SK-N-SH (cell line): ENCODE results near the gene NELFA. TPM values are rescaled to one million over a fixed set of nuclear protein-coding genes. Genes with fewer than 3 reads are reported as not detected.

Experiments
- CTCF ChIA-PET: fragments of 300-600, 350-600 bp; formaldehyde crosslinking; extraction: SDS; loops from one replicate; lab custom pipeline; 2021; lab: Yijun Ruan, JAX
- POLR2A ChIA-PET: fragments of 350-600 bp; sonication (Branson Sonifier 250); formaldehyde crosslinking; extraction: SDS; loops from one replicate; lab custom pipeline; 2020; ENCODE audit warnings: antibody characterized with exemption, inconsistent platforms; lab: Yijun Ruan, JAX
- DNase-seq: peaks from one replicate; pipeline ENCODE4 v3.0.0; 2012
- H2AFZ ChIP-seq: fragments of 200-600 bp; sonication (generic); 2 replicates; pipeline ENCODE4 v1.8.1; 2016; ENCODE audit warnings: antibody characterized with exemption, mild to moderate bottlenecking, low read depth
- H3F3A ChIP-seq: fragments of 200-600 bp; sonication (generic); replicated peaks from 2 replicates; pipeline ENCODE3; 2016; ENCODE audit warnings: antibody characterized with exemption, mild to moderate bottlenecking; ENCODE audit not compliant: insufficient read depth
- H3K27ac ChIP-seq, 2 experiments: fragments of 200-500 bp in 1 of 2; fragments of 200-600 bp in 1 of 2; sonication (Bioruptor generic) in 1 of 2; sonication (generic), shearing (Covaris generic) in 1 of 2; 2 replicates each; pipeline versions ENCODE4 v1.5.1 to v1.6.1; 2014 to 2016; ENCODE audit warnings: low read depth in 2 of 2, inconsistent platforms in 1 of 2, low read length in 1 of 2, mild to moderate bottlenecking in 1 of 2, mixed read lengths in 1 of 2
- H3K27me3 ChIP-seq: fragments of 200-600 bp; sonication (generic), shearing (Covaris generic); 2 replicates; pipeline ENCODE4 v1.6.1; 2016; ENCODE audit warnings: mixed run types; ENCODE audit not compliant: insufficient read depth
- H3K36me3 ChIP-seq, 2 experiments: fragments of 200-500 bp in 1 of 2; fragments of 200-600 bp in 1 of 2; sonication (Bioruptor generic) in 1 of 2; sonication (generic) in 1 of 2; replicated peaks in 1 of 2; 2 replicates each; pipeline versions ENCODE3 to v1.5.1; 2014 to 2016; ENCODE audit warnings: low read length in 1 of 2, mild to moderate bottlenecking in 1 of 2; ENCODE audit not compliant: insufficient read depth in 2 of 2, control insufficient read depth in 1 of 2
- H3K4me1 ChIP-seq, 2 experiments: fragments of 200-500 bp in 1 of 2; fragments of 200-600 bp in 1 of 2; sonication (Bioruptor generic) in 1 of 2; sonication (generic), shearing (Covaris generic) in 1 of 2; 2 replicates each; pipeline versions ENCODE4 v1.5.1 to v1.6.1; 2014 to 2016; ENCODE audit warnings: low read depth in 1 of 2, low read length in 1 of 2, mixed run types in 1 of 2; ENCODE audit not compliant: insufficient read depth in 2 of 2, control insufficient read depth in 1 of 2
- H3K4me2 ChIP-seq: fragments of 200-600 bp; sonication (generic), shearing (Covaris generic); 2 replicates; pipeline ENCODE4 v1.6.1; 2017; ENCODE audit warnings: mixed run types
- H3K4me3 ChIP-seq, 2 experiments: fragments of 200-500 bp in 1 of 2; fragments of 200-600 bp in 1 of 2; sonication (Bioruptor generic) in 1 of 2; sonication (generic), shearing (Covaris generic) in 1 of 2; 2 replicates each; pipeline versions ENCODE4 v1.5.1 to v1.8.1; 2014 to 2016; ENCODE audit warnings: low read depth in 2 of 2, inconsistent platforms in 1 of 2, low read length in 1 of 2, mild to moderate bottlenecking in 1 of 2, mixed read lengths in 1 of 2, moderate library complexity in 1 of 2
- H3K79me2 ChIP-seq: fragments of 200-600 bp; sonication (generic); 2 replicates; pipeline ENCODE4 v1.8.1; 2017; ENCODE audit warnings: mild to moderate bottlenecking; ENCODE audit not compliant: insufficient read depth
- H3K9ac ChIP-seq: fragments of 200-600 bp; sonication (generic); 2 replicates; pipeline ENCODE4 v1.6.1; 2017; ENCODE audit warnings: mixed run types
- H3K9me2 ChIP-seq: fragments of 200-600 bp; sonication (generic); 2 replicates; pipeline ENCODE4 v1.6.1; 2017; ENCODE audit warnings: mixed run types
- H3K9me3 ChIP-seq: fragments of 200-600 bp; sonication (generic); 2 replicates; pipeline ENCODE4 v1.6.1; 2017; ENCODE audit warnings: mixed run types, mild to moderate bottlenecking, moderate library complexity
- H4K20me1 ChIP-seq: fragments of 200-600 bp; sonication (generic); 2 replicates; pipeline ENCODE4 v1.6.1; 2017; ENCODE audit warnings: mild to moderate bottlenecking, mixed run types; ENCODE audit not compliant: insufficient read depth
- EP300 ChIP-seq, 2 experiments: IDR thresholded peaks; 2 replicates each; pipeline versions ENCODE4 v1.4.0 to v1.6.1; 2012; ENCODE audit warnings: borderline replicate concordance in 1 of 2, low read depth in 1 of 2, low read length in 1 of 2
- FOSL2 ChIP-seq: IDR thresholded peaks from 2 replicates; pipeline ENCODE4 v1.4.0; 2012; ENCODE audit warnings: low read depth, mild to moderate bottlenecking, moderate library complexity, borderline replicate concordance
- FOXJ3 ChIP-seq: sonication (generic); formaldehyde crosslinking; IDR thresholded peaks from 2 replicates; pipeline ENCODE4 v1.5.1; 2020; ENCODE audit warnings: mild to moderate bottlenecking, missing genetic modification reagents
- FOXM1 ChIP-seq: IDR thresholded peaks from 2 replicates; pipeline ENCODE4 v1.4.0; 2012; ENCODE audit warnings: low read depth, mild to moderate bottlenecking
- GABPA ChIP-seq: IDR thresholded peaks from 2 replicates; pipeline ENCODE4 v1.4.0; 2012; ENCODE audit warnings: low read depth, mild to moderate bottlenecking
- IRF3 ChIP-seq: fragments of 150-350 bp; IDR thresholded peaks from 2 replicates; pipeline ENCODE4 v1.6.1; 2016; ENCODE audit warnings: mild to moderate bottlenecking, low read depth, low read length
- JUND ChIP-seq: IDR thresholded peaks from 2 replicates; pipeline ENCODE4 v1.4.0; 2012
- MEF2A ChIP-seq: IDR thresholded peaks from 2 replicates; pipeline ENCODE4 v1.4.0; 2012; ENCODE audit warnings: low read depth, borderline replicate concordance
- MXI1 ChIP-seq: IDR thresholded peaks from 2 replicates; pipeline ENCODE4 v1.6.1; 2012; ENCODE audit warnings: mild to moderate bottlenecking, low read depth, low read length, improper control_type of control experiment
- NRF1 ChIP-seq: IDR thresholded peaks from 2 replicates; pipeline ENCODE4 v1.6.1; 2012; ENCODE audit warnings: low read depth, mild to moderate bottlenecking, low read length
- RAD21 ChIP-seq: IDR thresholded peaks from 2 replicates; pipeline ENCODE4 v1.6.1; 2012; ENCODE audit warnings: mild to moderate bottlenecking, low read length
- REST ChIP-seq: IDR thresholded peaks from 2 replicates; pipeline ENCODE4 v1.6.1; 2012; ENCODE audit warnings: mild to moderate bottlenecking, low read depth, low read length, moderate library complexity
- SMC3 ChIP-seq: IDR thresholded peaks from 2 replicates; pipeline ENCODE4 v1.6.1; 2012; ENCODE audit warnings: low read depth, low read length, improper control_type of control experiment
- TCF12 ChIP-seq: IDR thresholded peaks from 2 replicates; pipeline ENCODE4 v1.4.0; 2012
- TEAD4 ChIP-seq: IDR thresholded peaks from 2 replicates; pipeline ENCODE4 v1.4.0; 2012; ENCODE audit warnings: mild to moderate bottlenecking, borderline replicate concordance; ENCODE audit not compliant: insufficient read depth
- USF2 ChIP-seq: fragments of 150-350 bp; IDR thresholded peaks from 2 replicates; pipeline ENCODE4 v1.6.1; 2017; ENCODE audit warnings: antibody characterized with exemption, low read length, low read depth, borderline replicate concordance
- ZBTB33 ChIP-seq: IDR thresholded peaks from 2 replicates; pipeline ENCODE4 v1.4.0; 2012; ENCODE audit warnings: low read depth, borderline replicate concordance
- WGBS: methylation state at CpG from one replicate; pipeline ENCODE4 v1.1.6; 2017; ENCODE audit warnings: low lambda C conversion rate; 5-methylcytosine and 5-hydroxymethylcytosine counted together
- polyA plus RNA-seq, 3 experiments: library from polyadenylated mRNA; depleted of rRNA; stranded (reverse); fragments of >200 nt; gene quantifications; 2 replicates each; pipeline ENCODE4 v1.2.3, GENCODE V29; 2012

Gene NELFA
- polyA plus RNA-seq, 1 of the 3 experiments (the other 2 are of a cell fraction) = 26.8 TPM

- WGBS = 88% methylated on average over 3 of the region's 3 CpGs
These were observed 75.1 kb downstream of the NELFA start for GRCh38 chr4:1933700-1934099.

GRCh38 chr4:1932736-1933135, 76.0 kb downstream of the NELFA start:
- CTCF ChIA-PET = no interaction called here
- WGBS = 91% methylated on average over 12 of the region's 13 CpGs
- Histone ChIP-seq H3K79me2 (peaks cover 93% of the 10 kb centered on the region), H3K36me3 (peaks cover 33 to 41% of the 10 kb centered on the region in 2 experiments), H3F3A (peaks cover 19% of the 10 kb centered on the region), H3K9me3 (no peaks in the 10 kb centered on the region), H3K27me3 (no peaks in the 10 kb centered on the region), H2AFZ (no peak overlapping the region), H3K9me2 (no peaks in the 10 kb centered on the region), H3K9ac (no peak overlapping the region), H3K4me1 (no peaks in the 10 kb centered on the region), H3K4me3 (no peak overlapping the region), H3K27ac (no peak overlapping the region), H4K20me1 (peaks cover 39% of the 10 kb centered on the region; the same call in 1 of the 2 replicates), H3K4me2 (no peak overlapping the region)
- POLR2A ChIA-PET = no interaction called here
- TF ChIP-seq IRF3 (no peak), SMC3 (no peak), TEAD4 (no peak), EP300 (IDR thresholded peaks at IDR 0.05; ENCODE audit: borderline replicate concordance in 1 of 2, low read depth in 1 of 2, low read length in 1 of 2) (no peak), REST (no peak), ZBTB33 (no peak), TCF12 (no peak), USF2 (no peak), MEF2A (no peak), FOSL2 (no peak), GABPA (no peak), JUND (no peak), FOXM1 (no peak)
- DNase-seq = no peak

More at GRCh38 chr4:1933700-1934099, 75.1 kb downstream of the NELFA start:
- no peak overlapping the region for H3K4me3 ChIP-seq
- peaks cover 22% of the 10 kb centered on the region for H3F3A ChIP-seq
- H3K4me1 ChIP-seq = no peaks in the 10 kb centered on the region
- H2AFZ ChIP-seq = no peak overlapping the region
- peaks cover 31 to 47% of the 10 kb centered on the region in 2 experiments for H3K36me3 ChIP-seq
- no peaks in the 10 kb centered on the region for H3K27me3 ChIP-seq
- no peaks in the 10 kb centered on the region for H3K9me2 ChIP-seq
- CTCF ChIA-PET = no interaction called here
- H3K9me3 ChIP-seq = no peaks in the 10 kb centered on the region
- H3K9ac ChIP-seq = no peak overlapping the region
- TF ChIP-seq RAD21 (no peak), MXI1 (no peak), FOXJ3 (CRISPR knock-in tag) (no peak), NRF1 (no peak)
- H3K27ac ChIP-seq = no peak overlapping the region
- peaks cover 29% of the 10 kb centered on the region; the same call in 1 of the 2 replicates for H4K20me1 ChIP-seq
- no peak overlapping the region for H3K4me2 ChIP-seq
- peaks cover 88% of the 10 kb centered on the region for H3K79me2 ChIP-seq
- DNase-seq = no peak
- POLR2A ChIA-PET = interaction anchor here (0.6 kb wide), 1 partner anchor 61 kb away, joined by 3 read pairs; no protein-coding TSS in a partner anchor
